ENCODE data around the gene SIAH2. TPM values are rescaled to one million over a fixed set of nuclear protein-coding genes. Genes with fewer than 3 reads are reported as not detected.
A peak's percentile ranks its signal among the peaks of the same experiment; 100 is the strongest.

SIAH2 gene
- total RNA-seq, 1 donor from 2014 or later = 44.6 TPM

DNA sequence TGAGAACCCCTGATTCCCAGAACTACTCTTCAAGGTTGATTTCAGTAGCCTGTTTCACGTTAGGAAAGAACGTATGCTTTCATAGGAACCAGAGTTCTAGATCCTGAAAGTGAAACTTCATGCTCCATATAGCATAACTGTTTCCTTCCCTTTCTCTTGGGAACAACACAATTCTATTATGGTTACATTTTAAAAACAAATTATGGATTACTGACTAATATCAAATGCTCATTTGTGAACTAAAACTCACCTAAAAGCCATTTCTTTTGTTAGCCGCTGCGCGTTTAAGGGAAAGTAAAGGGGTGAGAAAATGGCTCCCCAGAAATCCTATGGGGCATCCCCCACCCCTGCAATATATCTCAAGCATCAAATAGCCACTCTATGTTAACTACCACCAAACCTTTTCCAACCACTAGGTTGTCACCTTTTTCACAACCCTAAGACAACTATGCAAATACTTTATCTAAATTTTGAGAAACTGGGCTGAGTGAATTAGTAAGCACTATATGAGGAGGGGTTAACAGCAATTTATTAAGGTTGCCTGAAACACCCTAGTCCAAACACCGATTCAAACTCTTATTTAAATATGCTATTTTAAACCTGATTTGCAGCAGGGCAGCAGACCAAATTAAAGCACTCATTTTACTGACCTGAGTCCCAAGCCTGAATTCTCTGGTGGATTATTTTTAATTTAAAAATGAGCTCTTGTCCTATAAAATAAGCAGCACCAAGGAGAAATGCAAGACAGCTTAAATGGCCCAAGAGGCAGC lies 2.4 kb downstream of the SIAH2 start:
- DNase-seq (ENCODE audit: low read depth) = no peak
- TF ChIP-seq, protein P1, sequence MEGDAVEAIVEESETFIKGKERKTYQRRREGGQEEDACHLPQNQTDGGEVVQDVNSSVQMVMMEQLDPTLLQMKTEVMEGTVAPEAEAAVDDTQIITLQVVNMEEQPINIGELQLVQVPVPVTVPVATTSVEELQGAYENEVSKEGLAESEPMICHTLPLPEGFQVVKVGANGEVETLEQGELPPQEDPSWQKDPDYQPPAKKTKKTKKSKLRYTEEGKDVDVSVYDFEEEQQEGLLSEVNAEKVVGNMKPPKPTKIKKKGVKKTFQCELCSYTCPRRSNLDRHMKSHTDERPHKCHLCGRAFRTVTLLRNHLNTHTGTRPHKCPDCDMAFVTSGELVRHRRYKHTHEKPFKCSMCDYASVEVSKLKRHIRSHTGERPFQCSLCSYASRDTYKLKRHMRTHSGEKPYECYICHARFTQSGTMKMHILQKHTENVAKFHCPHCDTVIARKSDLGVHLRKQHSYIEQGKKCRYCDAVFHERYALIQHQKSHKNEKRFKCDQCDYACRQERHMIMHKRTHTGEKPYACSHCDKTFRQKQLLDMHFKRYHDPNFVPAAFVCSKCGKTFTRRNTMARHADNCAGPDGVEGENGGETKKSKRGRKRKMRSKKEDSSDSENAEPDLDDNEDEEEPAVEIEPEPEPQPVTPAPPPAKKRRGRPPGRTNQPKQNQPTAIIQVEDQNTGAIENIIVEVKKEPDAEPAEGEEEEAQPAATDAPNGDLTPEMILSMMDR (conservative IDR thresholded peaks at IDR 0.05; ENCODE audit: low read depth, low read length) = no peak
- H3K4me3 ChIP-seq (ENCODE audit: low read depth, low read length) = peak overlapping the region; percentile 70

DNA sequence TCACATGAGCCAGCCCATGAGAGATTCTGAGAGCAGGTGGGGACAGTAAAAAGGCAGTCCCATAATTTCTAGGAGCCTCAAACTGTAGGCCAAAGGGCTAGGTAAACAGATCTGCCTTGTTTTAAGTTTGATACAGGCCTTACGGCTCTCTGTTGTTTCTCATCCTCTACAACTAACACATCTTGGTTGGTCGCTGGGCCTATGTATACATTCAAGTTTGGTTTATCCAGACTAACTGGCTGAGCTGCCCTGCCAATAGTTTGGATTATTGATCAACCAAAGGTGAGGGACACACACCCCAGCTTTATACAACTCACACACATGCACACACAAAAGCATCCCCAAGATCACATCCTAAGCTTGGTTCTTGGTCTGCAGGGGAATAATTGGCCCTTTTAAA lies 3.0 kb downstream of the SIAH2 start:
- no peak for DNase-seq (ENCODE audit: low read depth)
- peak overlapping the region; percentile 70 for H3K4me3 ChIP-seq (ENCODE audit: low read depth, low read length)
- TF ChIP-seq, protein P1 (conservative IDR thresholded peaks at IDR 0.05; ENCODE audit: low read depth, low read length) = no peak

GRCh38 chr3:150759319-150759718 lies 3.6 kb downstream of the SIAH2 start:
- no peak overlapping the region for H3K4me3 ChIP-seq (ENCODE audit: low read depth, low read length)
- TF ChIP-seq, protein P1 (conservative IDR thresholded peaks at IDR 0.05; ENCODE audit: low read depth, low read length) = no peak
- no peak for DNase-seq (ENCODE audit: low read depth)

DNA sequence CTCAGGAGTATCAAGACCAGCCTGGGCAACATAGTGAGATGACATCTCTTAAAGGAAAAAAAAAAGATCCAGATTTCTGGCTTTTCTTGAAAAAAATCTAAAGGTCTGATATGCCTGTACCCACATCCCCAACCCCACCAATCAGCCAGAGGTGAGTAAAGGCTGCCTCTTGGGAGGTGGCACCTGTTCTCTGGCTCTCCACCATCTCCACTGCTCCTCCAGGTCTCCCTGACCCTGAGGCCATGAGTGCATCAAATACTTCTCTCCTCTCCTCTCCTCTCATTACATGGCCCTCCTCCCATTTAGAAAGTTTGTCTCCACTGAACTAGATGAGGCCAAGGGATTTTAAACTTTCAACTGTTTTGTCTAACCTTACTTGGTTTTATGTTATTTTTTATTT lies 5.2 kb downstream of the SIAH2 start:
- TF ChIP-seq, protein P1 (conservative IDR thresholded peaks at IDR 0.05; ENCODE audit: low read depth, low read length) = no peak
- no peak for DNase-seq (ENCODE audit: low read depth)
- no peak overlapping the region for H3K4me3 ChIP-seq (ENCODE audit: low read depth, low read length)

- TF ChIP-seq, protein P1 (conservative IDR thresholded peaks at IDR 0.05; ENCODE audit: low read depth, low read length) = no peak
These were observed 5.6 kb downstream of the SIAH2 start for GRCh38 chr3:150757364-150757763.

DNA sequence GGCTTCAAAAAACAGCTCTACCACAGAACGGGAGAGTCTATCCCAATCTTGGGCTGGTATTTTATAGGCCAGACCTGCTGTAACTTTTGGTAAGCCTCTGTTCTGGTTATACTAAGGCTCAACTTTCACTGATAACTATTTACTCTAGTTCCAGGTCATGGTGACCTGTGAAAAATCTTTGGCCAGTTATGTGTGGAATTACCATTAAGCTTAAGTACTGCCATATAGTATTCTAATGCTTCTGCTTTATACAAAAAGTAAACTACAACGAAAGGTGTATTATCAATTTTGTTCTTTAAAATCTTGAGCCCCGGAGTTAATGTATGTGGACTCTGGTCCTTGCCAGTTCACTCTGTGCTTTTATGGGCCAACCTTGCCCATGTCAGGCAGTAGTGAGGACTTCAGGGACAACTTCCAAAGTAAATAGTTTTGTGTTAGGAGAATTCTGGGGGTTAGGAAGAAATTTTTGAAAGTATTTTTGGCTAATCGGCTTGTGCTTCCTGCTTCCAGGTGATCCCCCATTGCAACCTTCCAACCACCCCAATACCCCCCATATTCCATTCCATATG lies 6.4 kb downstream of the SIAH2 start:
- no peak overlapping the region for H3K4me3 ChIP-seq (ENCODE audit: low read depth, low read length)
- no peak for DNase-seq (ENCODE audit: low read depth)
- TF ChIP-seq, protein P1 (conservative IDR thresholded peaks at IDR 0.05; ENCODE audit: low read depth, low read length) = no peak

More at GRCh38 chr3:150757364-150757763, 5.6 kb downstream of the SIAH2 start:
- no peak overlapping the region for H3K4me3 ChIP-seq (ENCODE audit: low read depth, low read length)
- DNase-seq (ENCODE audit: low read depth) = no peak
